ENCODE data around the gene PLA2G4F. TPM values are rescaled to one million over a fixed set of nuclear protein-coding genes. Genes with fewer than 3 reads are reported as not detected.

The PLA2G4F gene
- 0.48 TPM for total RNA-seq
- long read RNA-seq, result 0 reads

GRCh38 chr15:42156243-42156922 lies at the start of gene PLA2G4F:
PLA2G4F (minus strand) TSS chr15:42156636; CDS start chr15:42156549, 87 bp downstream.
- peak; percentile 47 for DNase-seq (ENCODE audit: low spot score)
- intact Hi-C loops (cut with DNase I), result no loop called here

GRCh38 chr15:42203891-42204290 lies 47.5 kb upstream of the PLA2G4F start:
- intact Hi-C loops (cut with DNase I), result no loop called here
- no peak for DNase-seq (ENCODE audit: low spot score)

GRCh38 chr15:42202653-42203052 lies 46.2 kb upstream of the PLA2G4F start:
- intact Hi-C loops (cut with DNase I), result no loop called here
- DNase-seq (ENCODE audit: low spot score), result no peak

- intact Hi-C loops (cut with DNase I), result no loop called here
- no peak for DNase-seq (ENCODE audit: low spot score)
Measured at GRCh38 chr15:42201801-42202200, 45.4 kb upstream of the PLA2G4F start.

- DNase-seq (ENCODE audit: low spot score), result no peak
- intact Hi-C loops (cut with DNase I), result no loop called here
Measured at GRCh38 chr15:42199126-42199525, 42.7 kb upstream of the PLA2G4F start.

GRCh38 chr15:42198516-42198915 lies 42.1 kb upstream of the PLA2G4F start:
- DNase-seq (ENCODE audit: low spot score), result no peak
- intact Hi-C loops (cut with DNase I), result no loop called here

GRCh38 chr15:42194513-42194912 lies 38.1 kb upstream of the PLA2G4F start:
- intact Hi-C loops (cut with DNase I), result no loop called here
- DNase-seq (ENCODE audit: low spot score), result no peak

GRCh38 chr15:42193383-42193782 lies 36.9 kb upstream of the PLA2G4F start:
- DNase-seq (ENCODE audit: low spot score), result no peak
- intact Hi-C loops (cut with DNase I), result no loop called here

- no peak for DNase-seq (ENCODE audit: low spot score)
Measured at GRCh38 chr15:42191610-42192346, 35.3 kb upstream of the PLA2G4F start.

GRCh38 chr15:42190370-42190769 lies 33.9 kb upstream of the PLA2G4F start:
- no peak for DNase-seq (ENCODE audit: low spot score)
- intact Hi-C loops (cut with DNase I), result no loop called here

More at GRCh38 chr15:42191610-42192346, 35.3 kb upstream of the PLA2G4F start:
- intact Hi-C loops (cut with DNase I), result no loop called here

GRCh38 chr15:42185801-42186200 lies 29.4 kb upstream of the PLA2G4F start:
- DNase-seq (ENCODE audit: low spot score), result no peak
- intact Hi-C loops (cut with DNase I), result no loop called here

GRCh38 chr15:42184736-42185135 lies 28.3 kb upstream of the PLA2G4F start:
- intact Hi-C loops (cut with DNase I), result no loop called here

GRCh38 chr15:42184296-42184695 lies 27.9 kb upstream of the PLA2G4F start:
- no peak for DNase-seq (ENCODE audit: low spot score)
- intact Hi-C loops (cut with DNase I), result no loop called here

More at GRCh38 chr15:42184736-42185135, 28.3 kb upstream of the PLA2G4F start:
- DNase-seq (ENCODE audit: low spot score), result no peak

- intact Hi-C loops (cut with DNase I), result no loop called here
- DNase-seq (ENCODE audit: low spot score), result no peak
Measured at GRCh38 chr15:42182961-42183360, 26.5 kb upstream of the PLA2G4F start.

- DNase-seq (ENCODE audit: low spot score), result no peak
- intact Hi-C loops (cut with DNase I), result no loop called here
Measured at GRCh38 chr15:42182328-42182886, 26.0 kb upstream of the PLA2G4F start.

- intact Hi-C loops (cut with DNase I), result no loop called here
- DNase-seq (ENCODE audit: low spot score), result no peak
Measured at GRCh38 chr15:42178056-42178455, 21.6 kb upstream of the PLA2G4F start.

- intact Hi-C loops (cut with DNase I), result no loop called here
- no peak for DNase-seq (ENCODE audit: low spot score)
Measured at GRCh38 chr15:42175671-42176070, 19.2 kb upstream of the PLA2G4F start.

- intact Hi-C loops (cut with DNase I), result no loop called here
- no peak for DNase-seq (ENCODE audit: low spot score)
Measured at GRCh38 chr15:42172475-42172874, 16.0 kb upstream of the PLA2G4F start.

- intact Hi-C loops (cut with DNase I), result no loop called here
- DNase-seq (ENCODE audit: low spot score), result no peak
Measured at GRCh38 chr15:42171795-42172194, 15.4 kb upstream of the PLA2G4F start.

GRCh38 chr15:42171122-42171521 lies 14.7 kb upstream of the PLA2G4F start:
- intact Hi-C loops (cut with DNase I), result no loop called here
- DNase-seq (ENCODE audit: low spot score), result no peak
